Gastrocnemius medialis (tissue), 4 donors: ENCODE data around the gene ERBB2. TPM values are rescaled to one million over a fixed set of nuclear protein-coding genes. Genes with fewer than 3 reads are reported as not detected.

ENCODE experiments used
- ATAC-seq, 2 donors: fragments of 150-250 bp; one replicate each; pipeline ENCODE4 v1.9.1; 2016
- DNase-seq, 2 donors: peaks; one replicate each; pipeline ENCODE4 v3.0.0-alpha.2; 2019
- H3K27ac ChIP-seq, 4 donors: fragments of 200-600 bp; sonication (generic); 1 replicate in 1 of 4; 2 replicates in 3 of 4; pipeline ENCODE4 v1.5.1; 2016 to 2018; ENCODE audit warnings: mild to moderate bottlenecking in 2 of 4, moderate library complexity in 1 of 4
- H3K27me3 ChIP-seq, 3 donors: fragments of 200-600 bp; sonication (generic) in 2 of 3; 1 replicate in 1 of 3; 2 replicates in 2 of 3; pipeline versions ENCODE4 v1.5.1 to v1.6.0; 2016 to 2019; ENCODE audit warnings: mild to moderate bottlenecking in 1 of 3, moderate library complexity in 1 of 3
- H3K36me3 ChIP-seq, 2 donors: fragments of 200-600 bp; sonication (generic) in 1 of 2; one replicate each; pipeline ENCODE4 v1.5.1; 2017 to 2018
- H3K4me1 ChIP-seq, 2 donors: fragments of 200-600 bp; sonication (generic) in 1 of 2; one replicate each; pipeline ENCODE4 v1.5.1; 2016 to 2017; ENCODE audit warnings: mild to moderate bottlenecking in 2 of 2
- H3K4me3 ChIP-seq, 4 donors: fragments of 200-600 bp; sonication (generic) in 3 of 4; 1 replicate in 1 of 4; 2 replicates in 3 of 4; pipeline ENCODE4 v1.5.1; 2016 to 2019; ENCODE audit warnings: mild to moderate bottlenecking in 2 of 4
- H3K9me3 ChIP-seq, 3 donors: fragments of 200-600 bp; sonication (generic) in 2 of 3; 1 replicate in 1 of 3; 2 replicates in 2 of 3; pipeline ENCODE4 v1.5.1; 2016 to 2019
- CTCF ChIP-seq, 5 experiments: fragments of 450-650 bp in 3 of 5; fragments of 200-600 bp in 2 of 5; sonication (generic) in 2 of 5; IDR thresholded peaks in 4 of 5; conservative IDR thresholded peaks in 1 of 5; 1 replicate in 4 of 5; 2 replicates in 1 of 5; pipeline ENCODE4 v1.5.1; 2016 to 2019; ENCODE audit warnings: antibody characterized with exemption in 5 of 5, mild to moderate bottlenecking in 3 of 5, moderate library complexity in 3 of 5
- POLR2A ChIP-seq, 2 donors: fragments of 450-650 bp; IDR thresholded peaks; one replicate each; pipeline ENCODE4 v1.6.1; 2017; ENCODE audit warnings: antibody characterized with exemption in 2 of 2, mild to moderate bottlenecking in 2 of 2, moderate library complexity in 2 of 2
- in situ Hi-C, 4 donors: fragments of 200-750 bp; cut with MboI; loops; one replicate each; pipeline versions ENCODE4 v1.15.0 to v1.8.0; 2017; ENCODE audit warnings: low sequenced_read_pairs in 4 of 4
- intact Hi-C: fragments of 100-400 bp; cut with DNase I; formaldehyde crosslinking; loops from one replicate; pipeline ENCODE4 v1.15.1; 2023; ENCODE audit warnings: low total_unique reads
- total RNA-seq, 4 donors: library from RNA; depleted of rRNA; stranded (reverse); fragments of >200 nt; gene quantifications; one replicate each; pipeline versions ENCODE4 v1.1.0 to v1.2.3, GENCODE V29; 2016

ERBB2 gene
- total RNA-seq, 4 donors from 2014 or later, result 6.0 to 26.4 (median 15.3) TPM

- Histone ChIP-seq H3K4me3 (no peak overlapping the region), H3K9me3 (no peaks in the 10 kb centered on the region), H3K4me1 (no peaks in the 10 kb centered on the region), H3K36me3 (no peaks in the 10 kb centered on the region), H3K27ac (no peak overlapping the region), H3K27me3 (peaks cover 8 to 18% (median 18%) of the 10 kb centered on the region in 3 donors)
- DNase-seq, result no peak
- intact Hi-C loops (no loop called here), in situ Hi-C loops (no loop called here)
- no peak for ATAC-seq
- TF ChIP-seq CTCF (IDR thresholded peaks at IDR 0.05 in 4 of 5, conservative IDR thresholded peaks at IDR 0.05 in 1 of 5) (no peak), POLR2A (IDR thresholded peaks at IDR 0.05) (no peak)
Observed at GRCh38 chr17:39765766-39766165, 65.9 kb downstream of the ERBB2 start.

- intact Hi-C loops (no loop called here), in situ Hi-C loops (no loop called here)
- DNase-seq (no peak), ATAC-seq (no peak)
- Histone ChIP-seq H3K4me1 (no peaks in the 10 kb centered on the region), H3K27me3 (peaks cover 8 to 18% (median 15%) of the 10 kb centered on the region in 3 donors), H3K9me3 (no peaks in the 10 kb centered on the region), H3K4me3 (no peak overlapping the region), H3K36me3 (no peaks in the 10 kb centered on the region), H3K27ac (no peak overlapping the region)
- no peak for TF ChIP-seq POLR2A (IDR thresholded peaks at IDR 0.05)
Observed at GRCh38 chr17:39767147-39767546, 67.3 kb downstream of the ERBB2 start.

DNA sequence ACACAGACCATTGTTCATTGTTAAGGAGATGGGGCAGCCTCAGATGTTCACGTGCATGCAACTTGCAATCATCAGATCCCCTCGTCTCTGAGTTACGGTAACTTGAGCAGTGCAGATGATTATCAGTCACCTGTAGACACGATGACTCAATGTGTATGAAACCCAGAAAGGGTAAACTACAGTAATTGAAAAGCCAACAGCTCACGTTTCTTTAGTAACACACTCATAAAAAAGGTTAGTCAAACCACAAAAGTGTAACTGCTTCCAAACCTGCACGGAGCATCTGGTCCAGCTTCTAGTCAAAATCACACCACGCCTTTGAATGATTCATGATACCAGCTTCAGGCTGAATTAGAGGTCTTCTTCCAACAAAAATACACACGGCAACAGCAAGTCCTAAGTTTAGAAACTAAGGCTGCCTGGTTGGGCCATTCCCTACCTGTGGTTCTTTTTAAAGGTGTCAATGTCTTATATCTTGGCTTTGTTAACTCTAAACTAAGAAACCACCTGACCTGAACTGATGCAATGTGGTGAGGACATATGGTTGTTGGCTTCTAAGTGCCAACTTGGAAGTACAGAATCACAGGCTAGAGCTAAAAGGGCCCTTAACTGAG lies 70.2 kb downstream of the ERBB2 start:
- TF ChIP-seq CTCF (IDR thresholded peaks at IDR 0.05 in 4 of 5, conservative IDR thresholded peaks at IDR 0.05 in 1 of 5), result no peak
- no peak for TF ChIP-seq POLR2A (IDR thresholded peaks at IDR 0.05)
- ATAC-seq (peak in 1 of 2 donors; percentile 33), DNase-seq (no peak)
- peaks cover 0 to 6% (median 0%) of the 10 kb centered on the region in 3 donors for H3K27me3 ChIP-seq
- no peak overlapping the region for H3K27ac ChIP-seq
- H3K36me3 ChIP-seq, result no peaks in the 10 kb centered on the region
- in situ Hi-C loops, result no loop called here
- H3K9me3 ChIP-seq, result no peaks in the 10 kb centered on the region
- no peak overlapping the region for H3K4me3 ChIP-seq
- H3K4me1 ChIP-seq, result no peaks in the 10 kb centered on the region
- intact Hi-C loops, result no loop called here

GRCh38 chr17:39772415-39772814 lies 72.6 kb downstream of the ERBB2 start:
- Histone ChIP-seq H3K9me3 (no peaks in the 10 kb centered on the region), H3K27me3 (no peaks in the 10 kb centered on the region), H3K4me1 (no peaks in the 10 kb centered on the region), H3K36me3 (no peaks in the 10 kb centered on the region), H3K4me3 (no peak overlapping the region), H3K27ac (no peak overlapping the region)
- DNase-seq, result no peak
- ATAC-seq, result no peak
- intact Hi-C loops, result no loop called here
- TF ChIP-seq CTCF (IDR thresholded peaks at IDR 0.05 in 4 of 5, conservative IDR thresholded peaks at IDR 0.05 in 1 of 5) (no peak), POLR2A (IDR thresholded peaks at IDR 0.05) (no peak)
- in situ Hi-C loops, result no loop called here

GRCh38 chr17:39772987-39773934 lies 73.4 kb downstream of the ERBB2 start:
- Histone ChIP-seq H3K27me3 (no peaks in the 10 kb centered on the region), H3K4me3 (no peak overlapping the region), H3K9me3 (no peaks in the 10 kb centered on the region), H3K27ac (no peak overlapping the region), H3K4me1 (no peaks in the 10 kb centered on the region), H3K36me3 (no peaks in the 10 kb centered on the region)
- in situ Hi-C loops, result no loop called here
- DNase-seq (no peak), ATAC-seq (no peak)
- no peak for TF ChIP-seq CTCF (IDR thresholded peaks at IDR 0.05 in 4 of 5, conservative IDR thresholded peaks at IDR 0.05 in 1 of 5)
- no peak for TF ChIP-seq POLR2A (IDR thresholded peaks at IDR 0.05)
- intact Hi-C loops, result no loop called here
